Mesothelial cell of epicardium (in vitro differentiated cells): ENCODE results near the gene CTNND2. TPM values are rescaled to one million over a fixed set of nuclear protein-coding genes. Genes with fewer than 3 reads are reported as not detected.

Source experiments
- DNase-seq, 2 experiments: peaks; one replicate each; pipeline ENCODE4 v3.0.0; 2021; ENCODE audit warnings: low spot score in 2 of 2; ENCODE audit not compliant: unreplicated experiment in 2 of 2
- H3K27ac Mint-ChIP-seq: 2 replicates; pipeline ENCODE4 v1.8.0; 2021; ENCODE audit warnings: mixed read lengths
- H3K27me3 Mint-ChIP-seq: 2 replicates; pipeline ENCODE4 v1.8.0; 2021; ENCODE audit warnings: low read depth, mixed read lengths
- H3K36me3 Mint-ChIP-seq: 2 replicates; pipeline ENCODE4 v1.8.0; 2021; ENCODE audit warnings: mixed read lengths
- H3K4me1 Mint-ChIP-seq: 2 replicates; pipeline ENCODE4 v1.8.0; 2021; ENCODE audit warnings: mixed read lengths
- H3K4me3 Mint-ChIP-seq: 2 replicates; pipeline ENCODE4 v1.8.0; 2021; ENCODE audit warnings: mild to moderate bottlenecking, moderate library complexity, mixed read lengths
- H3K9me3 Mint-ChIP-seq: 2 replicates; pipeline ENCODE4 v1.8.0; 2021; ENCODE audit warnings: mixed read lengths
- CTCF ChIP-seq: fragments of 200-600 bp; sonication (generic); IDR thresholded peaks from one replicate; pipeline ENCODE4 v1.5.0; 2021; ENCODE audit warnings: antibody characterized with exemption; ENCODE audit not compliant: unreplicated experiment
- total RNA-seq: library from RNA; stranded (reverse); gene quantifications from 3 replicates; pipeline ENCODE4 v1.2.1, GENCODE V29; 2021

Gene CTNND2
- total RNA-seq, 1 donor from 2014 or later: 7.9 TPM

DNA sequence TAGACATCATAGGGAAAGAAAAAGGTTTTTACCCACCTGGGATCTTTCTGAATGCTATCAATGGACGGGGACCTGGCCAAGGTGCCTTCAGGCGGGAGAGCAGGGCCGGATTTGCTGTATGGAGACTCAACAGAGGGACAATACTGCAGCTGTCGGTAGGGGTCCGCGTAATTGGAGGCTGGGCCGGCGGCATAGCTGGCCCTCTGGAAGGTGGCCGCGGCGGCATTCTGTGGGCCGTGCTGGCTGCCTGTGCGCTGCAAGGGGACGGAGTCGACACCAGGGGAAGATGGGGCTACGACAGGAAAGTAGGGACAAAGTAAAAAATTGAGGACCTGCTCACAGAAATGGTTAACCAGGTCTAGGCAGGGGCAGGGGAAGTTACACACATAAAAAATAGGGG lies 557.9 kb downstream of the CTNND2 start:
- DNase-seq: no peak
- TF ChIP-seq CTCF: no peak
- Mint-ChIP-seq H3K27me3 (no peaks in the 10 kb centered on the region), H3K4me3 (no peak overlapping the region), H3K36me3 (no peaks in the 10 kb centered on the region), H3K4me1 (no peaks in the 10 kb centered on the region), H3K27ac (no peak overlapping the region), H3K9me3 (no peaks in the 10 kb centered on the region)

- peaks cover 4% of the 10 kb centered on the region for H3K9me3 Mint-ChIP-seq
- H3K27me3 Mint-ChIP-seq: no peaks in the 10 kb centered on the region
- DNase-seq: no peak
- H3K36me3 Mint-ChIP-seq: no peaks in the 10 kb centered on the region
- H3K4me3 Mint-ChIP-seq: no peak overlapping the region
- no peak overlapping the region for H3K27ac Mint-ChIP-seq
- no peaks in the 10 kb centered on the region for H3K4me1 Mint-ChIP-seq
- TF ChIP-seq CTCF: no peak
These were observed 568.1 kb downstream of the CTNND2 start for GRCh38 chr5:11335881-11336760.

GRCh38 chr5:11334404-11334803 lies 569.8 kb downstream of the CTNND2 start:
- TF ChIP-seq CTCF: no peak
- peaks cover 4% of the 10 kb centered on the region for H3K9me3 Mint-ChIP-seq
- H3K36me3 Mint-ChIP-seq: no peaks in the 10 kb centered on the region
- H3K27ac Mint-ChIP-seq: no peak overlapping the region
- H3K4me3 Mint-ChIP-seq: no peak overlapping the region
- DNase-seq: no peak
- peaks cover 2% of the 10 kb centered on the region for H3K4me1 Mint-ChIP-seq
- no peaks in the 10 kb centered on the region for H3K27me3 Mint-ChIP-seq

- peak overlapping the region; percentile 6 for H3K27ac Mint-ChIP-seq
These were observed 574.6 kb downstream of the CTNND2 start for GRCh38 chr5:11329679-11330078.

GRCh38 chr5:11324521-11325289 lies 579.5 kb downstream of the CTNND2 start:
- no peak for DNase-seq
- no peak overlapping the region for H3K27ac Mint-ChIP-seq
- H3K4me1 Mint-ChIP-seq: peaks cover 3% of the 10 kb centered on the region

More at GRCh38 chr5:11329679-11330078, 574.6 kb downstream of the CTNND2 start:
- H3K4me3 Mint-ChIP-seq: no peak overlapping the region
- DNase-seq: no peak
- no peaks in the 10 kb centered on the region for H3K27me3 Mint-ChIP-seq
- peaks cover 5% of the 10 kb centered on the region for H3K4me1 Mint-ChIP-seq
- no peaks in the 10 kb centered on the region for H3K36me3 Mint-ChIP-seq
- TF ChIP-seq CTCF: no peak
- H3K9me3 Mint-ChIP-seq: no peaks in the 10 kb centered on the region

More at GRCh38 chr5:11324521-11325289, 579.5 kb downstream of the CTNND2 start:
- Mint-ChIP-seq H3K9me3 (peaks cover 4% of the 10 kb centered on the region), H3K36me3 (no peaks in the 10 kb centered on the region), H3K27me3 (no peaks in the 10 kb centered on the region), H3K4me3 (no peak overlapping the region)
- TF ChIP-seq CTCF: no peak
